Fibroblast of pulmonary artery (primary cell): Measurements from ENCODE around the gene GOLGA8R.
"Not testable (repeated sequence)": the region's sequence is repeated elsewhere in the genome, so short reads cannot be mapped to it uniquely, and the experiment has no call there.

Experiments
- DNase-seq: peaks from one replicate; pipeline ENCODE4 v3.0.0-alpha.2; 2010; ENCODE audit warnings: low read depth
- H3K4me3 ChIP-seq: replicated peaks from 2 replicates; pipeline ENCODE4 v1.5.1; 2011; ENCODE audit warnings: low read depth, mild to moderate bottlenecking, control low read depth, low read length, moderate library complexity

GOLGA8R gene

DNA sequence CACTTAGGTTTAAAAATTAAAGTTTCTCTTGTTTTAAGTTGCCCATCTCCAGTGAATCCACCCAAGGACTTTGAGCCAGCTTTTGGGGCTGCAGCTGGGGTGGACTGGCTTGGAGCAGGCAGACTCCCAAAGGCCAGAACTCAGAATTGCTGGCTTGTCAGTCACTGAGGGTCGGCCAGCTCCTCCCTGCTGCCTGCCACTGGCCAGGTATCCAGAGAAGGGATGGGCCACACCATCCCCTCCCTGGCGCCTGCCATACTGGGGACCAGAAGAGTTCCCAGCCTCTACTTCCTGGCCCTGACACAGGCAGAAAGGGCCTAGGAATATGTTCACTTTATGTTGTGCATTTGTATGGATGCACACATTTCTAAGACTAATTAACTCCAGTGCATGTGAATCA, 53.1 kb downstream of the GOLGA8R start:
- DNase-seq, H3K4me3 ChIP-seq: not testable (repeated sequence)

DNA sequence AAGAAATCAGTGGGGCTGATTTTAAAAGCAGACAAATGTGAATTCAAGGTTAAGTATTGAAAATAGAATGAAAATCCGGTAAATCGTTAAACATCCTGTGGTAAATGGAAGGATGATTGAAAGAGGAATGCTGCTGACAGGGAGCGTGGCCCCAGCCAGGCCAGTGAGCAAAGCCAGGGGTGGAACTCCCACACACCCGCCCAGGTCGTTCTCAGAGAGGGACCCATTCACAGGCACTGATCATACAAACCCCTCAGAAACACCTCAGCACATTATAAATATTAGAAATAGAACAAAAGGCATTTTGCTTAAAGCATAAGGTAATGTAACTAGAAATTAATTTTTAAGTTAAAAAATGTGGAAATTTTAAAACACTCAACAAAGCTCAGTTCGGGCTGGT, 59.0 kb downstream of the GOLGA8R start:
- H3K4me3 ChIP-seq, DNase-seq: not testable (repeated sequence)
